HepG2 (cell line): Measurements from ENCODE around the gene ZSCAN31. TPM values are rescaled to one million over a fixed set of nuclear protein-coding genes. Genes with fewer than 3 reads are reported as not detected.
A peak's percentile ranks its signal among the peaks of the same experiment; 100 is the strongest.

ENCODE experiments used
- ATF7 ChIP-seq, 2 experiments: fragments of 450-650 bp in 1 of 2; sonication (generic) in 1 of 2; formaldehyde crosslinking in 1 of 2; IDR thresholded peaks; 2 replicates each; pipeline versions ENCODE4 v1.4.0 to v1.6.1; 2016 to 2020; ENCODE audit warnings: antibody characterized with exemption in 1 of 2, mild to moderate bottlenecking in 1 of 2, missing genetic modification reagents in 1 of 2
- E2F1 ChIP-seq: sonication (generic); formaldehyde crosslinking; IDR thresholded peaks from 2 replicates; pipeline ENCODE4 v1.5.0; 2020; ENCODE audit warnings: missing genetic modification reagents
- HIC2 ChIP-seq: sonication (generic); formaldehyde crosslinking; IDR thresholded peaks from 2 replicates; pipeline ENCODE4 v1.9.0; 2022; ENCODE audit warnings: low read depth, missing genetic modification reagents
- MATR3 ChIP-seq: sonication (generic); formaldehyde crosslinking; IDR thresholded peaks from 2 replicates; pipeline ENCODE4 v1.4.0; 2020; ENCODE audit warnings: missing genetic modification reagents
- MAX ChIP-seq: IDR thresholded peaks from 2 replicates; pipeline ENCODE4 v1.6.1; 2012; ENCODE audit warnings: inconsistent platforms
- MTA1 ChIP-seq: sonication (generic); formaldehyde crosslinking; IDR thresholded peaks from 2 replicates; pipeline ENCODE4 v1.4.0; 2020; ENCODE audit warnings: missing genetic modification reagents, mild to moderate bottlenecking, borderline replicate concordance
- NCOA1 ChIP-seq: sonication (generic); formaldehyde crosslinking; IDR thresholded peaks from 2 replicates; pipeline ENCODE4 v1.9.0; 2021; ENCODE audit warnings: missing genetic modification reagents
- NFATC3 ChIP-seq: sonication (generic); formaldehyde crosslinking; IDR thresholded peaks from 2 replicates; pipeline ENCODE4 v1.5.1; 2020; ENCODE audit warnings: mild to moderate bottlenecking, missing genetic modification reagents
- RBAK ChIP-seq: sonication (generic); formaldehyde crosslinking; IDR thresholded peaks from 2 replicates; pipeline ENCODE4 v1.5.1; 2020; ENCODE audit warnings: mild to moderate bottlenecking, missing genetic modification reagents
- SPEN ChIP-seq: sonication (generic); formaldehyde crosslinking; IDR thresholded peaks from 2 replicates; pipeline ENCODE4 v1.5.1; 2020; ENCODE audit warnings: low read depth, mild to moderate bottlenecking, missing genetic modification reagents
- ZFP37 ChIP-seq: sonication (generic); formaldehyde crosslinking; IDR thresholded peaks from 2 replicates; pipeline ENCODE4 v1.4.0; 2020; ENCODE audit warnings: missing genetic modification reagents, borderline replicate concordance
- ZSCAN31 ChIP-seq: sonication (generic); formaldehyde crosslinking; IDR thresholded peaks from 2 replicates; pipeline ENCODE4 v1.5.0; 2020; ENCODE audit warnings: low read depth, mild to moderate bottlenecking, missing genetic modification reagents
- polyA plus RNA-seq, 8 experiments: library from polyadenylated mRNA; depleted of rRNA in 3 of 8; stranded (reverse) in 7 of 8; unstranded in 1 of 8; fragments of >200 nt; fragmentation: Illumina TruSeq in 4 of 8; extraction: Trizol in 4 of 8; gene quantifications; 2 replicates each; pipeline versions ENCODE4 v1.2.1 to v1.2.3, GENCODE V29; 2011 to 2016; ENCODE audit warnings: low read depth in 4 of 8, missing spikeins in 1 of 8, mixed read lengths in 1 of 8; ENCODE audit not compliant: insufficient read depth in 1 of 8
- total RNA-seq, 5 experiments: library from RNA; depleted of rRNA; stranded (reverse); fragments of >200 nt; fragmentation: Illumina TruSeq; extraction: Trizol; gene quantifications; 2 replicates each; pipeline ENCODE4 v1.2.3, GENCODE V29; 2016; ENCODE audit warnings: low read depth in 1 of 5
- TF ChIP-seq, protein P1 (sequence below): sonication (generic); formaldehyde crosslinking; IDR thresholded peaks from 2 replicates; pipeline ENCODE4 v1.4.0; 2020; ENCODE audit warnings: missing genetic modification reagents, borderline replicate concordance
- TF ChIP-seq, protein P2 (sequence below): sonication (generic); formaldehyde crosslinking; IDR thresholded peaks from 2 replicates; pipeline ENCODE4 v1.4.0; 2020; ENCODE audit warnings: low read depth, missing genetic modification reagents
- TF ChIP-seq, protein P3 (sequence below): sonication (generic); formaldehyde crosslinking; IDR thresholded peaks from 2 replicates; pipeline ENCODE4 v1.4.0; 2020; ENCODE audit warnings: missing genetic modification reagents

The ZSCAN31 gene
- total and polyA plus RNA-seq, 2 of the 13 experiments (the other 11 are each of a cell fraction or from before 2014, with no cell fraction given), result 5.3 to 6.2 TPM

- TF ChIP-seq, protein P1, sequence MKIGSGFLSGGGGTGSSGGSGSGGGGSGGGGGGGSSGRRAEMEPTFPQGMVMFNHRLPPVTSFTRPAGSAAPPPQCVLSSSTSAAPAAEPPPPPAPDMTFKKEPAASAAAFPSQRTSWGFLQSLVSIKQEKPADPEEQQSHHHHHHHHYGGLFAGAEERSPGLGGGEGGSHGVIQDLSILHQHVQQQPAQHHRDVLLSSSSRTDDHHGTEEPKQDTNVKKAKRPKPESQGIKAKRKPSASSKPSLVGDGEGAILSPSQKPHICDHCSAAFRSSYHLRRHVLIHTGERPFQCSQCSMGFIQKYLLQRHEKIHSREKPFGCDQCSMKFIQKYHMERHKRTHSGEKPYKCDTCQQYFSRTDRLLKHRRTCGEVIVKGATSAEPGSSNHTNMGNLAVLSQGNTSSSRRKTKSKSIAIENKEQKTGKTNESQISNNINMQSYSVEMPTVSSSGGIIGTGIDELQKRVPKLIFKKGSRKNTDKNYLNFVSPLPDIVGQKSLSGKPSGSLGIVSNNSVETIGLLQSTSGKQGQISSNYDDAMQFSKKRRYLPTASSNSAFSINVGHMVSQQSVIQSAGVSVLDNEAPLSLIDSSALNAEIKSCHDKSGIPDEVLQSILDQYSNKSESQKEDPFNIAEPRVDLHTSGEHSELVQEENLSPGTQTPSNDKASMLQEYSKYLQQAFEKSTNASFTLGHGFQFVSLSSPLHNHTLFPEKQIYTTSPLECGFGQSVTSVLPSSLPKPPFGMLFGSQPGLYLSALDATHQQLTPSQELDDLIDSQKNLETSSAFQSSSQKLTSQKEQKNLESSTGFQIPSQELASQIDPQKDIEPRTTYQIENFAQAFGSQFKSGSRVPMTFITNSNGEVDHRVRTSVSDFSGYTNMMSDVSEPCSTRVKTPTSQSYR (CRISPR knock-in tag), result peak; percentile 57; the same call in 1 of the 2 replicates
- TF ChIP-seq, protein P2, sequence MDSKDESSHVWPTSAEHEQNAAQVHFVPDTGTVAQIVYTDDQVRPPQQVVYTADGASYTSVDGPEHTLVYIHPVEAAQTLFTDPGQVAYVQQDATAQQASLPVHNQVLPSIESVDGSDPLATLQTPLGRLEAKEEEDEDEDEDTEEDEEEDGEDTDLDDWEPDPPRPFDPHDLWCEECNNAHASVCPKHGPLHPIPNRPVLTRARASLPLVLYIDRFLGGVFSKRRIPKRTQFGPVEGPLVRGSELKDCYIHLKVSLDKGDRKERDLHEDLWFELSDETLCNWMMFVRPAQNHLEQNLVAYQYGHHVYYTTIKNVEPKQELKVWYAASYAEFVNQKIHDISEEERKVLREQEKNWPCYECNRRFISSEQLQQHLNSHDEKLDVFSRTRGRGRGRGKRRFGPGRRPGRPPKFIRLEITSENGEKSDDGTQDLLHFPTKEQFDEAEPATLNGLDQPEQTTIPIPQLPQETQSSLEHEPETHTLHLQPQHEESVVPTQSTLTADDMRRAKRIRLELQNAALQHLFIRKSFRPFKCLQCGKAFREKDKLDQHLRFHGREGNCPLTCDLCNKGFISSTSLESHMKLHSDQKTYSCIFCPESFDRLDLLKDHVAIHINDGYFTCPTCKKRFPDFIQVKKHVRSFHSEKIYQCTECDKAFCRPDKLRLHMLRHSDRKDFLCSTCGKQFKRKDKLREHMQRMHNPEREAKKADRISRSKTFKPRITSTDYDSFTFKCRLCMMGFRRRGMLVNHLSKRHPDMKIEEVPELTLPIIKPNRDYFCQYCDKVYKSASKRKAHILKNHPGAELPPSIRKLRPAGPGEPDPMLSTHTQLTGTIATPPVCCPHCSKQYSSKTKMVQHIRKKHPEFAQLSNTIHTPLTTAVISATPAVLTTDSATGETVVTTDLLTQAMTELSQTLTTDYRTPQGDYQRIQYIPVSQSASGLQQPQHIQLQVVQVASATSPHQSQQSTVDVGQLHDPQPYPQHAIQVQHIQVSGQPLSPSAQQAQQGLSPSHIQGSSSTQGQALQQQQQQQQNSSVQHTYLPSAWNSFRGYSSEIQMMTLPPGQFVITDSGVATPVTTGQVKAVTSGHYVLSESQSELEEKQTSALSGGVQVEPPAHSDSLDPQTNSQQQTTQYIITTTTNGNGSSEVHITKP, result 0 out of 2 replicates have a peak, but pooled peaks have one; percentile 55
- no peak for TF ChIP-seq ATF7 (IDR thresholded peaks at IDR 0.05)
- TF ChIP-seq ATF7 (CRISPR knock-in tag; IDR thresholded peaks at IDR 0.05), result peak; percentile 69; the same call in 1 of the 2 replicates
- peak; percentile 65; the same call in 1 of the 2 replicates for TF ChIP-seq MTA1 (CRISPR knock-in tag)
- no peak for TF ChIP-seq MATR3 (CRISPR knock-in tag)
- TF ChIP-seq RBAK (CRISPR knock-in tag), result peak; percentile 39; the same call in 1 of the 2 replicates
- TF ChIP-seq SPEN (CRISPR knock-in tag), result peak; percentile 97
- peak; percentile 98; the same call in 1 of the 2 replicates for TF ChIP-seq ZSCAN31 (CRISPR knock-in tag)
- no peak for TF ChIP-seq E2F1 (CRISPR knock-in tag)
- TF ChIP-seq HIC2 (CRISPR knock-in tag), result no peak
- peak; percentile 97 for TF ChIP-seq MAX
- TF ChIP-seq NFATC3 (CRISPR knock-in tag), result no peak
- no peak for TF ChIP-seq ZFP37 (CRISPR knock-in tag)
- TF ChIP-seq, protein P3, sequence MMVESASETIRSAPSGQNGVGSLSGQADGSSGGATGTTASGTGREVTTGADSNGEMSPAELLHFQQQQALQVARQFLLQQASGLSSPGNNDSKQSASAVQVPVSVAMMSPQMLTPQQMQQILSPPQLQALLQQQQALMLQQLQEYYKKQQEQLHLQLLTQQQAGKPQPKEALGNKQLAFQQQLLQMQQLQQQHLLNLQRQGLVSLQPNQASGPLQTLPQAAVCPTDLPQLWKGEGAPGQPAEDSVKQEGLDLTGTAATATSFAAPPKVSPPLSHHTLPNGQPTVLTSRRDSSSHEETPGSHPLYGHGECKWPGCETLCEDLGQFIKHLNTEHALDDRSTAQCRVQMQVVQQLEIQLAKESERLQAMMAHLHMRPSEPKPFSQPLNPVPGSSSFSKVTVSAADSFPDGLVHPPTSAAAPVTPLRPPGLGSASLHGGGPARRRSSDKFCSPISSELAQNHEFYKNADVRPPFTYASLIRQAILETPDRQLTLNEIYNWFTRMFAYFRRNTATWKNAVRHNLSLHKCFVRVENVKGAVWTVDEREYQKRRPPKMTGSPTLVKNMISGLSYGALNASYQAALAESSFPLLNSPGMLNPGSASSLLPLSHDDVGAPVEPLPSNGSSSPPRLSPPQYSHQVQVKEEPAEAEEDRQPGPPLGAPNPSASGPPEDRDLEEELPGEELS (CRISPR knock-in tag), result peak; percentile 70
- no peak for TF ChIP-seq NCOA1 (CRISPR knock-in tag)
Observed at GRCh38 chr6:28383235-28384142, 47.5 kb upstream of the ZSCAN31 start (continued).
